ENCODE results near the gene FRMPD1.

DNA sequence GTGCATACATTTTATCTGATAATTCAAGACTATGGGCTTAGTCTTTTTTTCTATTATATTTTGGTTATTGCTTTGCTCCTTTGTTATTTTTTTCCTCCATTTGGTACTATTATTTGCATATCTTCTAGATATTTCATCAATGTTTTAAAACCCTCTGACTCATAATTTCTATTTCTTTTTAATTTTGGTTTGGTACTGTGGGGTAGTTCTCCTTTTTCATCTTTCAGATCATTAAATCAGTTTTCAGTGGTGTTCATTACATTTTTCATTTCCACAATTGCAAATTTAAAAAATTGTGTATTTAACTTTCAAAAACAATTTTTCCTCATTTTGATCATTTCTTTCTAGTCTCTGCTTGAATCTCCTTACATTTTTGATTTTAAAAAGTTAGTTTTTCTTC lies 7.5 kb upstream of the FRMPD1 start:
- TF ChIP-seq GATA3 (IDR thresholded peaks at IDR 0.05; ENCODE audit: low read depth, low read length) (no peak), GATA2 (IDR thresholded peaks at IDR 0.05; ENCODE audit: low read depth, low read length) (no peak)

Data from SH-SY5Y (cell line).